ENCODE results near the gene DPYD.
A peak's percentile ranks its signal among the peaks of the same experiment; 100 is the strongest.

DPYD gene

GRCh38 chr1:97783751-97784150, 137.1 kb downstream of the DPYD start:
- DNase-seq (ENCODE audit: low spot score), result no peak

DNA sequence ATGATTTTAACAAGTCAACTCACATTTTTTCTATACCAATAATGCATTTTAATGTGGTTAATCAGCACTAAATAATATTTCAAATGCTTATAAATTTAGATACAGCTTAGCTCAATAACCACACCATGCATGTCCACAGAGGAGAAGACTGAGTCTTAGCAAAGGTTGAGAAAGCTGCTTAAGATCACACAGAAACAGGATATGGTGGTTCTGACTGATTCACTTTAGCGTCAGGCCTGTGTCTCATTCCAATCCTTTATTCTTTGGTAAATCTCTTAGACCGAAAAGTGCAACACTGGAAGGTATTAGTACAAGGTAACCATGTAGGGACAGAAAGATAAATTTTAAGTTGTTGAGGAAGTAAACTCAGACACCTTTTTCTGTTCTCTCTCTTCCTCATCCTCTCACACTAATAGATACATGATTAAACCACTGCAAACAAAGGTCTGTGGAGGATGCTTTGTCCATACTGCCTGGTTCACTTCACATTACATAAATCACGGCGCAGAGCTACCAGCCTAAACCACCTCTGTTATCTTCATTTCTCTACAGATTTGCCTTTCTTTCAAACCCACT, 139.0 kb downstream of the DPYD start:
- no peak for DNase-seq (ENCODE audit: low spot score)

DNA sequence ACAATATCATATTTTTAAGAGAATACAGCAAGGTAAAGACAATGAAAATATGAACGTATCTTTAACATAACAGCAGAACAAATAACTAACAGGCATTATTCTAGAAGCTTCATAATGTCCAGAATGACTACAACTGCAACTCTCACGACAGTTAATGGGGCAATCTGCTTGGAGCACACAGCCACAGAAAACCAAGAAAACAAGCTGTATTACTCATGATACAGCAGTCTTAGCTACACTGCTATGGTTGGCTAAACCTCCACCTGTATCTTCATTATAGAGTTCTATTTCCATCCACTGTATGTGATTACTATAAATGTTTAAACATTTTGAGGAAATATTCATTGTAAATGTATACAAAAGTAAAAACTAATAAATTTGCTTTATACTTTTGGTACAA, 139.9 kb downstream of the DPYD start:
- no peak for DNase-seq (ENCODE audit: low spot score)

- DNase-seq (ENCODE audit: low spot score), result no peak
These were observed 142.1 kb downstream of the DPYD start for GRCh38 chr1:97778718-97779117.

DNA sequence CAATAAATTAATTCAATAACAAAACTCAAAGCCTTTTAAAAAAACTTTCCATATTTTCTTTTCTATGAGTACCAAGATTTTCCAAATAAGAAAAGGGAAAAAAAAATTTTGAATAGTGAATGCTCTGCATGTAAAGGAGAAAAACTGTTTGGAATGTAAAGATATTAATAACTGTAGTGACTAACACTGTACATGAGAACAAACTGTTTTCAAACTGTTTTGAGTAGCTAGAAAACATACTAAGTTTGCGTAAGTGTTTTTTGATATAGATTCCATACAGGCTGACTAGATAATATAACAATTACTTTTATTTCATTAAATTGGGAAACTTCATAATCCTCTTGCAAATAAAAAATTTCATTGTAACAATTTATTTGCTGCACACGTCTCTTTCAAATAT, 150.5 kb downstream of the DPYD start:
- DNase-seq (ENCODE audit: low spot score), result no peak

GRCh38 chr1:97767381-97767780, 153.5 kb downstream of the DPYD start:
- DNase-seq (ENCODE audit: low spot score), result no peak

- no peak for DNase-seq (ENCODE audit: low spot score)
These were observed 155.8 kb downstream of the DPYD start for GRCh38 chr1:97764991-97765390.

DNA sequence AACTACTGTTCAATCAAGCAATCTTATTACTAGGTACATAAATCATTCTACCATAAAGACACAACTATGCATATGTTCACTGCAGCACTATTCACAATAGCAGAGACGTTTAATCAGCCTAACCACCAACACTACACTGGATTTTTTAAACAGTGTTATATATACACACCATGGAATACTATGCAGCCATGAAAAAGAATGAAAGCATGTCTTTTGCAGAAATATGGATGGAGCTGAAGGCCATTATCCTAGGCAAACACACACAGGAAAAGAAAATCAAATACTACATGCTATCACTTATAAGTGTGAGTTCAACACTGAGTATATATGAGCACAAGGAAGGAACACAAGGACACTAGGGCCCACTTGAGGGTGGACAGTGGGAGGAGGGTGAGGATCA, 159.2 kb downstream of the DPYD start:
- no peak for DNase-seq (ENCODE audit: low spot score)

DNA sequence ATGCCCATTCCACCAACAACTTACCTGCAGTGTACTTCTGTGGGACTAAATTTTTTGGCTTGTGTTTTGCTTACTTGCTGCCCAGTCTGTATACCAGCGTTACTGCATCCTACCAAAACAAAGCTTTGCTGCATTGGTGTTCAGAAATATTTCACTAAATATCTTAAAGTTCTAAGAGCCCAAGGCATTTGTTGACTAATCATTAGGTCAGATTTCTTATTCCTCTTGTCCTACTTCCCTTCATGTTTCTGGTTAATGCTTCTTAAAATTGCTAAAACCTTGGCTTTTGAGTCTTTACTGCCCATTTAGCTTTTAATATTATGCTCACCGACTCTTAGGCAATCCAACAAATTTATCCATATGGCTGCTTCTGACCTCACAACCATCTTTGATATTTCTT, 161.8 kb downstream of the DPYD start:
- peak; percentile 8 for DNase-seq (ENCODE audit: low spot score)

DNA sequence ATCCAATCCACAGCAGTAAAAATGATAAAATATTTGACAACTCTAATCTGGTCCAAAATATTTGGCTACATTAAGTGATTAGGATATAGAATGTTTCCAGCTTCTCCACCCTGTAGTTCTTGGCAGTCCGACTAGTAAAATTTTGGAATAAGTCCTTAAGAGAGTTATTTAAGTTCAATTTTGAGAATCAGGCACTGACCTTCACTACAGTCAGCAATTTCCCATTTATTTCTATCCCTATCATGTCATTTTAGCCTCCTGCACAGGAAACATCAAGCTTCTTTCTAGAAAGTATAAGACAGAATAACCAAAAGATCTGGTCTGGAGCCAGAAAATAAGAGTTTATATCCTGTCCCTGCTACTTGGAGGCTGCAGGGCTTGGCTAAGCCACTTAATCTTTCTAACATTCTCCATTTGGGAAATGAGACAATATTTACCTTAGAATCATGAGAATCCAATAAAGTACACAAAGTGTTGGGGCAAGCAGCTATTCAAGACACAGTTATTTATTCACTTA, 162.2 kb downstream of the DPYD start:
- DNase-seq (ENCODE audit: low spot score), result peak; percentile 29

DNA sequence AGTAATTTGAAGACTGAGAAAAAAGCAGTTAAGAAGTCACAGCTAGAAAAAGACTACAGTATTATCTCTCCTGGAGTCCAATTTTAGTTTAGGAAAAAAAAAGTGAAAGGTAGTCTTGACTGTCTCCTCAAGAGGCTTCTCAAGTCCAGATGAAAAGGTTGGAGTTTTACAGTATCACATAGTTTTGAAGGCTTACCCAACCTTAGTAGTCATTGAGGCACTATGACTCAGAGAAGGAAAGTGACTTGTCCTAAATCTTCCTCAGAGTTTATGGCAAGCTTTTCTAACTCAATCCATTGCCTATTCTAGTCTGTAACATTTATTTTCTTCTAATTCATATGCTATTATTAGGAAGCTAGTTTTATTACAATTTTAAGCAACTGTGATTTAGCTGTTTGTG, 174.9 kb downstream of the DPYD start:
- peak; percentile 24 for DNase-seq (ENCODE audit: low spot score)

GRCh38 chr1:97744977-97745376, 175.9 kb downstream of the DPYD start:
- no peak for DNase-seq (ENCODE audit: low spot score)

GRCh38 chr1:97743129-97743528, 177.7 kb downstream of the DPYD start:
- no peak for DNase-seq (ENCODE audit: low spot score)

DNA sequence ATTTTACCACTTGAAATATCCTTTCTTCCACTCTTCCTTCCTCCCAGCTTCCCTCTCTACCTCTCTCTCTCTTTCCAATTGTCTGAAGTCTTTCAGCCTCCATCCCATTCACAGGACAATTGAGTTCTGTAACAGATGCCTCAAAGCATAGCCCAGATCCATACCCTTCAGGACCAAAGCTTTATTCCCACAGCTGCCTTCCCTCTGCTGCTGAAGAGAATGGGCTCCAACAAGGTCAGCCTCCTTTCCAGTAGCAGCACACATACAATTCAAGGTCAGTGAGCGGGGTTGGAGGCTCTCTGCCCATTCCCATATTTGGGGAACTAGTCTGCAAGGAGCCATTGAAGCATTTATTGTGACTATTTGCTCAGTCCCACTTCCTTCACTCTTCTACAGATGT, 179.9 kb downstream of the DPYD start:
- DNase-seq (ENCODE audit: low spot score), result no peak

- DNase-seq (ENCODE audit: low spot score), result peak; percentile 16
These were observed 181.2 kb downstream of the DPYD start for GRCh38 chr1:97739596-97740103.

DNA sequence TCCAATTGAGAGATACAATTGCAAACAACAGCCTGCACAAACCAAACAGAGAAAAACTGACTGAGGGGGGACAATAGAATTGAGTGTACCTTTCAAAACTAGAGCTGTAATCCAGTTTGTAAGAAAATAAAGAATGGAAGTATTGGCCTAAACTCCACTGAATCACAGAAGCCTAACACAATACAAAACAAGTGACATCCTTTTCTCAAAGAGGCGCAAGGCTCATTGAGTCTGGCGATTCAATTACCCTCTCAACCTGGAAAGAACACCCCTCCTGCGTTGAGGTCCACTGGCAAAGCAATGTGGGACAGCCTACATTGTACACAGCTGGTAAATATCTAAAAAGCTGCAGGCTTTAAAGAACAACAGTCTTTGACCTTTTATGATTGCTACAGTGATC, 182.6 kb downstream of the DPYD start:
- no peak for DNase-seq (ENCODE audit: low spot score)

- DNase-seq (ENCODE audit: low spot score), result no peak
These were observed 190.6 kb downstream of the DPYD start for GRCh38 chr1:97730271-97730670.

GRCh38 chr1:97728436-97728835, 192.4 kb downstream of the DPYD start:
- no peak for DNase-seq (ENCODE audit: low spot score)

DNA sequence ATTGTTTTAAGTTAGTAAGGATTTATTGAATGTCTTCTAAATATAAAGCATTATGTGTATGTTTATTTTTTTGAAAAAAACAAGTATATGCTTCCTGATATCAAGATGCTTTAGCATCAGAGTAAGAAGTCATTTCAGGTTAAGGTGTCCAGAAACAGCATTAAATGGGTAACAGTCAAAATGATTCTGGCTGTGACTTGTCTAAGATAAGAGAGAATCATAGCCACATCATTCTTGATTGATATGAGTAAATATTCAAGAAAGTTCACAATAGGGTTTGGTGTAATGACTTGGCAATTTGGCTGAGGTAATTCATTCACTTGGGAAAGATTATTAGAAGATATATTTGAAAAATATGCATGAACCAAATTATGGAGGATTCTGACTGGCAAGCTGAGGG, 193.8 kb downstream of the DPYD start:
- DNase-seq (ENCODE audit: low spot score), result no peak

- DNase-seq (ENCODE audit: low spot score), result no peak
These were observed 194.4 kb downstream of the DPYD start for GRCh38 chr1:97726386-97726785.

- no peak for DNase-seq (ENCODE audit: low spot score)
These were observed 199.6 kb downstream of the DPYD start for GRCh38 chr1:97721221-97721620.

GRCh38 chr1:97712980-97713379, 207.9 kb downstream of the DPYD start:
- DNase-seq (ENCODE audit: low spot score), result no peak

GRCh38 chr1:97711858-97712257, 209.0 kb downstream of the DPYD start:
- DNase-seq (ENCODE audit: low spot score), result no peak

DNA sequence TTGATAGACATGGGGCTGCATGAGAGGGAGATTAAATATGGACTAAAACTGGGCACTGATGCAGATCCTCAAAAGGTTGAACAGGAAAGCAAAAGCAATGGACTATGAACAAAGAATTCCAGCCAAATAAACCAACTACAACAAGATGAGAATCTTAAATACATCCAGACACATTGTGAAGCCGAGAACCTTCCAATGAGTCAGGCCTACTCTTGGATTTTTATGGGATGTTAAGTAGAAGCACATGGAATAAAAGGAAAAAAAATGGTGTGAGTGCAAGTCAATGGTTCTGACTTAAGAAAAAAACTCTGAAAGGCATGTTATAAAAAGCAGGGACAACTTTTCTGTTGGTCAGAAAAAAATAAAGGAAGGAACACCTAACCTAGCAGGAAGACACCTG, 227.2 kb downstream of the DPYD start:
- peak; percentile 16 for DNase-seq (ENCODE audit: low spot score)
